GM18520 (cell line): ENCODE results near the gene NKAIN2.
"Not testable (repeated sequence)": the region's sequence is repeated elsewhere in the genome, so short reads cannot be mapped to it uniquely, and the experiment has no call there.

Experiments used
- ATAC-seq: cut with Tn5 transposase; IDR thresholded peaks from one replicate; pipeline ENCODE4 v1.9.1; 2021; ENCODE audit not compliant: unreplicated experiment

The NKAIN2 gene

GRCh38 chr6:124551711-124552233 is 748.1 kb downstream of the NKAIN2 start:
- ATAC-seq = no peak

- ATAC-seq = no peak
Measured at GRCh38 chr6:124557873-124558272, 754.2 kb downstream of the NKAIN2 start.

- not testable (repeated sequence) for ATAC-seq
Measured at GRCh38 chr6:124560078-124560477, 756.4 kb downstream of the NKAIN2 start.

GRCh38 chr6:124560873-124561567 is 757.4 kb downstream of the NKAIN2 start:
- no peak for ATAC-seq

GRCh38 chr6:124561635-124562130 is 758.0 kb downstream of the NKAIN2 start:
- no peak for ATAC-seq

GRCh38 chr6:124564125-124564524 is 760.5 kb downstream of the NKAIN2 start:
- ATAC-seq = not testable (repeated sequence)

GRCh38 chr6:124567401-124567800 is 763.7 kb downstream of the NKAIN2 start:
- ATAC-seq = no peak

GRCh38 chr6:124573953-124574352 is 770.3 kb downstream of the NKAIN2 start:
- ATAC-seq = no peak

GRCh38 chr6:124577734-124578281 is 774.1 kb downstream of the NKAIN2 start:
- no peak for ATAC-seq

GRCh38 chr6:124590001-124590400 is 786.3 kb downstream of the NKAIN2 start:
- ATAC-seq = no peak

- no peak for ATAC-seq
Measured at GRCh38 chr6:124599656-124600055, 796.0 kb downstream of the NKAIN2 start.

GRCh38 chr6:124604719-124605118 is 801.1 kb downstream of the NKAIN2 start:
- ATAC-seq = no peak

GRCh38 chr6:124607119-124607627 is 803.5 kb downstream of the NKAIN2 start:
- no peak for ATAC-seq

- no peak for ATAC-seq
Measured at GRCh38 chr6:124613031-124613430, 809.4 kb downstream of the NKAIN2 start.

GRCh38 chr6:124622351-124622750 is 818.7 kb downstream of the NKAIN2 start:
- no peak for ATAC-seq

GRCh38 chr6:124633655-124634054 is 830.0 kb downstream of the NKAIN2 start:
- no peak for ATAC-seq

GRCh38 chr6:124640432-124640831 is 836.8 kb downstream of the NKAIN2 start:
- ATAC-seq = no peak

GRCh38 chr6:124655866-124656265 is 852.2 kb downstream of the NKAIN2 start:
- ATAC-seq = no peak

GRCh38 chr6:124658053-124658452 is 854.4 kb downstream of the NKAIN2 start:
- ATAC-seq = no peak

GRCh38 chr6:124659427-124659826 is 855.8 kb downstream of the NKAIN2 start:
- no peak for ATAC-seq

GRCh38 chr6:124660185-124660584 is 856.5 kb downstream of the NKAIN2 start:
- no peak for ATAC-seq

GRCh38 chr6:124661097-124661661 is 857.5 kb downstream of the NKAIN2 start:
- no peak for ATAC-seq
